ES-I3 (cell line): ENCODE measurements around the gene NT5C1B.

ENCODE experiments used
- H3K36me3 ChIP-seq: 2 replicates; pipeline ENCODE4 v1.6.1; 2013; ENCODE audit warnings: mild to moderate bottlenecking, low read length, control low read depth, moderate library complexity; ENCODE audit not compliant: insufficient read depth
- H3K4me1 ChIP-seq: 2 replicates; pipeline ENCODE4 v1.6.1; 2013; ENCODE audit warnings: mild to moderate bottlenecking, control low read depth, low read length; ENCODE audit not compliant: insufficient read depth
- H3K9ac ChIP-seq: 2 replicates; pipeline ENCODE4 v1.6.1; 2013; ENCODE audit warnings: low read depth, mild to moderate bottlenecking, low read length, moderate library complexity
- H3K9me3 ChIP-seq: 2 replicates; pipeline ENCODE4 v1.6.1; 2013; ENCODE audit warnings: mild to moderate bottlenecking, low read length, moderate library complexity; ENCODE audit not compliant: control insufficient read depth, insufficient read depth

NT5C1B gene

GRCh38 chr2:18522484-18523146 is 66.8 kb downstream of the NT5C1B start:
- H3K36me3 ChIP-seq, result no peaks in the 10 kb centered on the region
- H3K9ac ChIP-seq, result no peak overlapping the region
- H3K9me3 ChIP-seq, result no peaks in the 10 kb centered on the region
- peaks cover 12% of the 10 kb centered on the region; the same call in 1 of the 2 replicates for H3K4me1 ChIP-seq

DNA sequence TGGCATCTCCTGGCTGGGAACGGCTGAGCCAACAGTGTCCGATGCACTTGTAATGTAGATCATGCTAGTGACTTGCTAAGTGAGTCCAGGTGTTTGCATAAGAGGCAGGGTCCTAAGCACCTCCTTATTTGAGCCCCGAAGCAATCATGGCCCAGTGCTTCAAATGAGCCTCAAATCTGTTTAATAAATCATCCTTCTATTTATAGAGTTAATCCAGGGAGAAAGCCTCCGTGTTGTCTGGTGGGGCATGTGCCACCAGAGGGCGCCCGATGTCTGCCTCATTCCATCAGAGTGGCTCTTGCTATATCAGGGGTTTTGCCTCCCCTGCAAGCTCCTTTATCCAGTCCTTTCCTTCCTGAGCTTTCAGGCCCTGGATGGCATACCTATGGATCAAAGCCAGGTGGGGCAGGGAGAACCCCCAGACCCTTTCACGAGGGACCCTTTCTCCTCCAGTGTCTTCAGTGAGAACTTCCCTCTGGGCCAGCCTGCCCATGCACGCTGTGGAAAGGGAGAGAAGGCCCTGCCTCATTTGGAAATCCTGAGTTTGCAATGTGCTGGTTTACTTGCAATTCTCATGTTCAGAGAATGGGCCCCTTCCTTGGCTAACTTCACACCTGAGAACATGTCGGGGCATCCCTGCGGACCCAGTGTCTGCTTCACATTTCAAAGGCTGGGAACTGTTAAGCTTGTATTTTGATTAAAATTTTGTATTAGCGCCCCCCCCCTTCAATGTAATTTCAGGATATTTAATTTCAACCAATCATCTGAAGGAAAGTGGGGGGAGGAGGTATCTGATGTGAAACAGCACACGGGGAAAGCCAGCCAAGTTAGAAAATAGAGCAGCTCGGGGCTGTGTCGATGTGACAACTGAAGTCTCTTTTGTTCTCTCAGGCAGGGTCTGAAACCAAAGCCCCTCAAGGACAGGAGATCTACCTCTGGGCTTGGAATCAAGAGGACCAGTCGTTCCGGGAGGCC is 68.6 kb downstream of the NT5C1B start:
- H3K4me1 ChIP-seq, result peaks cover 19% of the 10 kb centered on the region
- no peak overlapping the region for H3K9ac ChIP-seq
- no peaks in the 10 kb centered on the region for H3K9me3 ChIP-seq
- H3K36me3 ChIP-seq, result no peaks in the 10 kb centered on the region

GRCh38 chr2:18519914-18520450 is 69.4 kb downstream of the NT5C1B start:
- no peaks in the 10 kb centered on the region for H3K36me3 ChIP-seq
- H3K4me1 ChIP-seq, result peaks cover 23% of the 10 kb centered on the region
- no peaks in the 10 kb centered on the region for H3K9me3 ChIP-seq
- H3K9ac ChIP-seq, result no peak overlapping the region

DNA sequence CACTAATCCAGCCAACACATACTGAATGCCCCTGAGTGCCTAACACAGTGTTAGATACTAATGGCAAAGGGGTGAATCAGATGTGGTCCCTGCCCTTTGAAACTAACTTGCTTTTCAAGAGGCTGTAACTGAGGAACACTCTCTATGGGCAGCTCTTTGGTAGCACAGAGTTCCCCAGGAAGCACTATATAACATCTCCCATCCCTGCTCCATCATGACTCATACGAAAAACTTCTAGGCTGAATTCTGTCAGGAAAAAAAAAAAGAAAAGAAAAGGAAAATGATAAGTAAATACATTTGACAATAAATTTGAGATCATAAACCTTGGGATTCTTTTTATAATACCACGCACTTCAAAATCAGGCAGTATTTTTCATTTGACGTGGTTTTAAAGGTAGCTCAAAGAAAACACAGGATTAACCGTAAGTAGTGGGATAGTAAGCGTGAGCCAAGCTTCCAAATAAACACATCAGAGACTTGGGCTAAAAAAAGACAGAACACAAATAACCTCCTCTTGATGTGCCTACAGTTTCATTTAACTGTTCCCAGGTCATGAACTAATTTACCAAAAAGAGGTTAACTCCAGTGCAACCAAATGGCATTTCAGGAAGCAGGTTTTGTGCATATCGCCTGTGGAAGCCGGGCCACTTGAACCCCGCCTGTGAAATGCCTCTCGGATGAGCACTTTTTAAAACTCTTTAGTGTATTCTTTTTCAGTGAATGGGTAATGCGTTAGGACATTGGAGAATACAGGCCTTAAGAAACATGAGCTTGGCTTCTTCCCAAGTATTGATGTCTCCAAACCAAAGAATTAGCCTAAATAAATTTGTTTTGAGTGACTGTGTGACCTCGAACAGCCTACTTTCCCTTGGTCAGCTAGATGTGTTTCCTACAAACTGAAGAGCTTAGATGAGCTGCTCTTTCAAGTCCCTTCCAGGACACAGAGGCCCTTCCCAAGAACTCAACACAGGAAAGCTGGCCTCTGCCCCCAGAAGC is 71.0 kb downstream of the NT5C1B start:
- no peaks in the 10 kb centered on the region for H3K36me3 ChIP-seq
- H3K9me3 ChIP-seq, result no peaks in the 10 kb centered on the region
- H3K4me1 ChIP-seq, result peaks cover 23% of the 10 kb centered on the region
- H3K9ac ChIP-seq, result no peak overlapping the region

DNA sequence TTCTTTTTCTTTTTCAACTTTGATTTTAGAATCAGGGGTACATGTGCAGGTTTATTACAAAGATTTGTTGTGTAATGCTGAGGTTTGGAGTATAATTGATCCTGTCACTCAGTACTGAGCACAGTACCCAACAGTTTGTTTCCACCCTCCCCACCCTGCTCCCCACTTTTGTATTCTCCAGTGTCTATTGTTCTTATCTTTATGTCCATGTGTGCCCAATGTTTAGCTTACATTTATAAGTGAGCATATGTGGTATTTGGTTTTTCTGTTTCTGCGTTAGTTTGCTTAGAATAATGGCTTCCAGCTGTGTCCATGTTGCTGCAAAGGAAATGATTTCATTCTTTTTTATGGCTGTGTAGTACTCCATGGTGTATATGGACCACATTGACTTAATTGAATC is 72.0 kb downstream of the NT5C1B start:
- Histone ChIP-seq H3K9ac (no peak overlapping the region), H3K4me1 (peaks cover 23% of the 10 kb centered on the region), H3K9me3 (no peaks in the 10 kb centered on the region), H3K36me3 (no peaks in the 10 kb centered on the region)

GRCh38 chr2:18516112-18516511 is 73.3 kb downstream of the NT5C1B start:
- peaks cover 23% of the 10 kb centered on the region for H3K4me1 ChIP-seq
- no peaks in the 10 kb centered on the region for H3K36me3 ChIP-seq
- no peaks in the 10 kb centered on the region for H3K9me3 ChIP-seq
- no peak overlapping the region for H3K9ac ChIP-seq

GRCh38 chr2:18514526-18515461 is 74.6 kb downstream of the NT5C1B start:
- Histone ChIP-seq H3K36me3 (no peaks in the 10 kb centered on the region), H3K9ac (no peak overlapping the region), H3K4me1 (peaks cover 20% of the 10 kb centered on the region), H3K9me3 (no peaks in the 10 kb centered on the region)
